Spleen (tissue), 11 donors: ENCODE measurements around the gene ARHGAP45. TPM values are rescaled to one million over a fixed set of nuclear protein-coding genes. Genes with fewer than 3 reads are reported as not detected.

ENCODE experiments used
- DNase-seq: peaks from one replicate; pipeline ENCODE4 v3.0.0-alpha.2; 2020
- H3K27ac ChIP-seq, 8 donors: fragments of 200-600 bp; sonication (generic) in 7 of 8; 1 replicate in 4 of 8; 2 replicates in 4 of 8; pipeline versions ENCODE4 v1.5.0 to v1.8.0; 2016 to 2021; ENCODE audit warnings: inconsistent platforms in 4 of 8, mild to moderate bottlenecking in 4 of 8, moderate library complexity in 1 of 8
- H3K27me3 ChIP-seq, 7 donors: fragments of 200-600 bp; sonication (generic) in 6 of 7; replicated peaks in 1 of 7; 1 replicate in 4 of 7; 2 replicates in 3 of 7; pipeline versions ENCODE4 v1.5.0 to v1.8.0; 2016 to 2021; ENCODE audit warnings: inconsistent platforms in 3 of 7, mild to moderate bottlenecking in 1 of 7
- H3K36me3 ChIP-seq, 6 donors: fragments of 200-600 bp; sonication (generic) in 5 of 6; 1 replicate in 4 of 6; 2 replicates in 2 of 6; pipeline versions ENCODE4 v1.5.0 to v1.8.0; 2016 to 2021; ENCODE audit warnings: inconsistent platforms in 2 of 6
- H3K4me1 ChIP-seq, 6 donors: fragments of 200-600 bp; sonication (generic) in 5 of 6; 1 replicate in 3 of 6; 2 replicates in 3 of 6; pipeline versions ENCODE4 v1.5.0 to v1.8.0; 2016 to 2021; ENCODE audit warnings: inconsistent platforms in 3 of 6
- H3K4me3 ChIP-seq, 8 donors: fragments of 200-600 bp; sonication (generic) in 7 of 8; 1 replicate in 4 of 8; 2 replicates in 4 of 8; pipeline versions ENCODE4 v1.5.0 to v1.8.0; 2016 to 2021; ENCODE audit warnings: inconsistent platforms in 4 of 8, mild to moderate bottlenecking in 4 of 8, moderate library complexity in 2 of 8
- H3K9me3 ChIP-seq, 8 donors: fragments of 200-600 bp; sonication (generic) in 7 of 8; 1 replicate in 4 of 8; 2 replicates in 4 of 8; pipeline versions ENCODE4 v1.5.0 to v1.8.0; 2016 to 2021; ENCODE audit warnings: inconsistent platforms in 4 of 8
- POLR2A ChIP-seq, 3 donors: fragments of 450-650 bp; IDR thresholded peaks; one replicate each; pipeline ENCODE4 v1.5.1; 2017; ENCODE audit warnings: antibody characterized with exemption in 3 of 3, mild to moderate bottlenecking in 1 of 3
- POLR2AphosphoS5 ChIP-seq, 3 donors: sonication (generic); formaldehyde crosslinking; IDR thresholded peaks; one replicate each; pipeline ENCODE4 v1.5.1; 2017; ENCODE audit warnings: antibody characterized with exemption in 3 of 3
- WGBS, 5 donors: extraction: QIAGEN DNeasy Blood & Tissue Kit in 3 of 5; methylation state at CpG; one replicate each; pipeline versions ENCODE4 v1.1.5 to v1.1.7; 2013 to 2018; 5-methylcytosine and 5-hydroxymethylcytosine counted together
- intact Hi-C: fragments of 100-400 bp; cut with DNase I; formaldehyde crosslinking; loops from one replicate; pipeline ENCODE4 v1.15.0; 2023; ENCODE audit warnings: low total_unique reads
- polyA plus RNA-seq, 3 donors: library from polyadenylated mRNA; stranded (reverse); fragments of 200-250 nt; gene quantifications; one replicate each; pipeline ENCODE4 v1.2.1, GENCODE V29; 2013
- total RNA-seq, 7 donors: library from RNA; depleted of rRNA in 3 of 7; stranded (reverse); fragments of >200 nt in 3 of 7; fragmentation: NEBNext Ultra II Directional in 4 of 7; extraction: Animal tissue kit (Norgen Biotek cat#: 25700) in 4 of 7; gene quantifications; one replicate each; pipeline versions ENCODE4 v1.1.0 to v1.2.1, GENCODE V29; 2016 to 2021
- TF ChIP-seq, protein P1 (sequence below), 11 experiments: fragments of 200-600 bp in 7 of 11; fragments of 450-650 bp in 4 of 11; sonication (generic) in 4 of 11; IDR thresholded peaks in 8 of 11; conservative IDR thresholded peaks in 3 of 11; 1 replicate in 7 of 11; 2 replicates in 4 of 11; pipeline versions ENCODE4 v1.4.0 to v1.8.0; 2016 to 2021; ENCODE audit warnings: antibody characterized with exemption in 11 of 11, inconsistent platforms in 4 of 11, mild to moderate bottlenecking in 1 of 11
- donor health status: healthy with polysubstance abuse.
- donor health status: DM: no; HTN: no; CAD: no; lungs with moderate emphysema.
- donor health status: DM: no; HTN: no; CAD: no.
- donor health status: Bipolar disorder and iron deficiency.
- donor health status: healthy.
- donor health status: DM: no; HTN: no; CAD: no.
- donor health status: DM: yes; HTN: yes; CAD: no.

The ARHGAP45 gene
- total and polyA plus RNA-seq, 10 donors: 161 to 356 (median 245) TPM

DNA sequence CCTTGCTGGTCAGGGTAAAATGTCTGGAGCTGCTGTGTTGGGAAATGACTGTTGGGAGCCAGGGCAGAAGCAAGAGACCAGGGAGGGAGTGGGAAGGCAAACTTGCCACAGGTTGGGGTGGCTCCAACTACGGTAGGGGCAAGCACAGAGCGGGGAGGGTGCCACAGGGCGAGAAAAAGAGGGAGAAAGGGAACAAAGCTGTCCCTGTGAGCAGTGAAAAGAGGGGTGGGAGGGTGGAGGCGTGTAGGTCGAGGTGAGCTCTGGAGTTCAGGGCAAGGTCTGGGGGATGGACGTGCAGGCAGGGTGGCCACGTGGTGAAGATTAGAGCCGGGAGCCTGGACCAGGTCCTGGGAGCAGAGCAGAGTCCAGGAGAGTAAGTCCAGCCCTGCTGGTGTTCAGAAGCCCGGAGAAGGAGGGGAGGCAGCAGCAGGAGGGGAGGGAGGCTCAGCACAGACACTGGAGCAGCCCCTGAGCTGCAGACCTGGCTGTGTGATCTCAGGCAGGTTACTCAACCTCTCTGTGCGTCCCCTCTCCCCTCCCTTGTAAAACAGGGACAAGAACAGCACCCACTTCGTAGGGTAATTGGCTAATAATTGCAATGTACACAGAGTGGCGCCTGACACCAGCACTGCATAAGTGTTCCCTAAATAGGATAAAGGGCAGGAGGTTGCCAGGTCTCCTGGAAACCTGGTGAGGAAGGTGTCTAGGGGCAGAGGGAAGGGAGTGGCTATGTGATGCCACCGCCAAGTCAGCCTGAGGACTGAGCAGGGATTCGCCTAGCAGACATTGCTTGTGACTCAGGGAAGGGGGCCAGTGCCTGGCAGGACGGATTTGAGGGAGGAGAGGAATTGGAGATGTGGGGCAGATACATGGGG is 31.4 kb downstream of the ARHGAP45 start:
- Histone ChIP-seq H3K9me3 (no peaks in the 10 kb centered on the region), H3K4me3 (no peak overlapping the region), H3K4me1 (peaks cover 36 to 92% (median 77%) of the 10 kb centered on the region in 6 donors), H3K36me3 (peaks cover 0 to 5% (median 2%) of the 10 kb centered on the region in 6 donors), H3K27ac (peak overlapping the region in 4 of 8 donors; percentile 95 to 100 (median 98)), H3K27me3 (no peaks in the 10 kb centered on the region)
- 77 to 88% (median 79%) methylated on average over 15 of the region's 15 CpGs for WGBS, 5 donors
- DNase-seq: peak; percentile 69
- intact Hi-C loops: no loop called here
- TF ChIP-seq, protein P1, sequence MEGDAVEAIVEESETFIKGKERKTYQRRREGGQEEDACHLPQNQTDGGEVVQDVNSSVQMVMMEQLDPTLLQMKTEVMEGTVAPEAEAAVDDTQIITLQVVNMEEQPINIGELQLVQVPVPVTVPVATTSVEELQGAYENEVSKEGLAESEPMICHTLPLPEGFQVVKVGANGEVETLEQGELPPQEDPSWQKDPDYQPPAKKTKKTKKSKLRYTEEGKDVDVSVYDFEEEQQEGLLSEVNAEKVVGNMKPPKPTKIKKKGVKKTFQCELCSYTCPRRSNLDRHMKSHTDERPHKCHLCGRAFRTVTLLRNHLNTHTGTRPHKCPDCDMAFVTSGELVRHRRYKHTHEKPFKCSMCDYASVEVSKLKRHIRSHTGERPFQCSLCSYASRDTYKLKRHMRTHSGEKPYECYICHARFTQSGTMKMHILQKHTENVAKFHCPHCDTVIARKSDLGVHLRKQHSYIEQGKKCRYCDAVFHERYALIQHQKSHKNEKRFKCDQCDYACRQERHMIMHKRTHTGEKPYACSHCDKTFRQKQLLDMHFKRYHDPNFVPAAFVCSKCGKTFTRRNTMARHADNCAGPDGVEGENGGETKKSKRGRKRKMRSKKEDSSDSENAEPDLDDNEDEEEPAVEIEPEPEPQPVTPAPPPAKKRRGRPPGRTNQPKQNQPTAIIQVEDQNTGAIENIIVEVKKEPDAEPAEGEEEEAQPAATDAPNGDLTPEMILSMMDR (IDR thresholded peaks at IDR 0.05 in 8 of 11, conservative IDR thresholded peaks at IDR 0.05 in 3 of 11): no peak
- TF ChIP-seq POLR2A (IDR thresholded peaks at IDR 0.05): no peak

DNA sequence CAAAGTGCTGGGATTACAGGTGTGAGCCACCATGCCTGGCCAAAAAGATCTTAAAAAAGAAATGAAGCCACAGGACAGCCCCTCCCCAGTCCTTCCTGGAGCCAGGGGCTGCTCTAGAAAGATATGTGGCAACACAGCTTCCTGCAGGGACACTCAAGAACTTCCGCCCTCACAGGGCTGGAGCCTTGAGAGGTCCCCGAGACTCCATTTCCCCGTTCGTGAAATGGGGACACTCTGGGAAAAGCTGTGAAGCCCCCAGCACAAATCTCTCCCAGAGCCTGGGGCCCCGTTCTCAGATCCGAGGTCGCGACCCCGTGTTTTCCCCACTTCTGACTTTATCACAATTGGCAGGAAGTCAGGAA is 34.4 kb downstream of the ARHGAP45 start:
- Histone ChIP-seq H3K9me3 (no peaks in the 10 kb centered on the region), H3K4me1 (peaks cover 29 to 88% (median 74%) of the 10 kb centered on the region in 6 donors), H3K36me3 (peaks cover 0 to 11% (median 3%) of the 10 kb centered on the region in 6 donors), H3K27ac (peak overlapping the region; percentile 66 to 100 (median 96)), H3K4me3 (peak overlapping the region in 2 of 8 donors; percentile 18 to 47), H3K27me3 (no peaks in the 10 kb centered on the region)
- intact Hi-C loops: no loop called here
- DNase-seq: no peak
- WGBS, 5 donors: 10 to 23% (median 11%) methylated on average over 9 of the region's 9 CpGs
- TF ChIP-seq POLR2AphosphoS5 (IDR thresholded peaks at IDR 0.05) (no peak), POLR2A (IDR thresholded peaks at IDR 0.05) (no peak)

DNA sequence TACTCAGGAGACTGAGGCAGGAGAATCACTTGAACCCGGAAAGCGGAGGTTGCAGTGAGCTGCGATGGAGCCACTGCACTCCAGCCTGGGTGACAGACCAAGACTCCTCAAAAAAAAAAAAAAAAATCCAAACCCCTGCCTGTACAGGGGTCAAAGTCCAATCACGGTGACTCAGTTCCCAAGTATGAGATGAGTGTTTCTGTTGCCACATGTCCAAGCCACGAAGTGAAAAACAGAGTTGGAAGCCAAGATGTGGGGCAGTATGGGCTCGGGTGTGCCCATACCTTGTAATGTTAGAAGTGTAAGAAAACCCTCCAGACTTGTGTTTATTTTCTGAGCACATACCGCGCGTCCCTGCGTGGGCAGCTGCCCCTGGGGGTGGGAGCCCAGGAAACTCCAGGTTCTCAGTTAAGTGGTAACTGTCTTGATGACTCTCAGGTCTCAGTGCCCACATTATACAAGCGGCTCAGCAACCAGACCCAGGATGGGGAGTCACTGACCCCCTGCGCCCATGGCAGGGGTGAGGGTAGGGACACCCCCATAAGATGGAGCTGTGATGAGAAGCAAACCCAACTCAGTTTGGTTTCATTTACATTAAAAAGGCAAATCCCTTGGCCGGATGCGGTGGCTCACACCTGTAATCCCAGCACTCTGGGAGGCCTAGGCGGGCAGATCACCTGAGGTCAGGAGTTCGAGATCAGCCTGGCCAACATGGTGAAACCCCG is 35.6 kb downstream of the ARHGAP45 start:
- Histone ChIP-seq H3K27ac (peak overlapping the region; percentile 66 to 100 (median 96)), H3K36me3 (peaks cover 0 to 23% (median 16%) of the 10 kb centered on the region in 6 donors), H3K4me1 (peaks cover 29 to 97% (median 83%) of the 10 kb centered on the region in 6 donors), H3K27me3 (no peaks in the 10 kb centered on the region), H3K4me3 (peak overlapping the region in 1 of 8 donors; percentile 47), H3K9me3 (no peaks in the 10 kb centered on the region)
- TF ChIP-seq POLR2AphosphoS5 (IDR thresholded peaks at IDR 0.05) (peak in 1 of 3 donors; percentile 12), POLR2A (IDR thresholded peaks at IDR 0.05) (no peak)
- TF ChIP-seq, protein P1 (IDR thresholded peaks at IDR 0.05 in 8 of 11, conservative IDR thresholded peaks at IDR 0.05 in 3 of 11): no peak
- no peak for DNase-seq
- 44 to 76% (median 65%) methylated on average over 17 of the region's 17 CpGs for WGBS, 5 donors
- intact Hi-C loops: no loop called here

DNA sequence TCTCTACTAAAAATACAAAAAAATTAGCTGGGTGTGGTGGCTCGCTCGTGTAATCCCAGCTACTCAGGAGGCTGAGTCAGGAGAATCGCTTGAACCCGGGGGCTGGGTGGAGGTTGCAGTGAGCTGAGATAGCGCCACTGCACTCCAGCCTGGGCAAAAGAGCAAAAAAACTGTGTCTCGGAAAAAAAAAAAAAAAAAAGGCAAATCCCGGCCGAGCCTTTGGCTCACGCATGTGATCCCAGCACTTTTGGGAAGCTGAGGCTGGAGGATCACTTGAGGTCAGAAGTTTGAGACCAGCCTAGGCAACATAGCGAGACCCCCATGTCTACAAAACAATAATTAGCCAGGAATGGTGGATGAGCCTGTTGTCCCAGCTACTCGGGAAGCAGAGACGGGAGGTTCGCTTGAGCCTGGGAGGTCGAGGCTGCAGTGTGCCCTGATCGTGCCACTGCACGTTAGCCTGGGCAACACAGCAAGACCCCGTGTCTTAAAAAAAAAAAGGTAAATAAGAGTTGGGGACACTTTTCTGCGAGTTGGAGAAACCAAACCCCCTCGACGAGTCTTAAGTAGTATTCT is 36.3 kb downstream of the ARHGAP45 start:
- Histone ChIP-seq H3K4me3 (peak overlapping the region in 5 of 8 donors; percentile 13 to 84 (median 83)), H3K27ac (peak overlapping the region; percentile 50 to 100 (median 96)), H3K36me3 (peaks cover 0 to 30% (median 22%) of the 10 kb centered on the region in 6 donors), H3K9me3 (no peaks in the 10 kb centered on the region), H3K27me3 (no peaks in the 10 kb centered on the region), H3K4me1 (peaks cover 29 to 95% (median 82%) of the 10 kb centered on the region in 6 donors)
- TF ChIP-seq POLR2AphosphoS5 (IDR thresholded peaks at IDR 0.05) (no peak), POLR2A (IDR thresholded peaks at IDR 0.05) (no peak)
- TF ChIP-seq, protein P1 (IDR thresholded peaks at IDR 0.05 in 8 of 11, conservative IDR thresholded peaks at IDR 0.05 in 3 of 11): no peak
- intact Hi-C loops: no loop called here
- 39 to 53% (median 45%) methylated on average over 20 of the region's 20 CpGs for WGBS, 5 donors
- DNase-seq: no peak
